ENCODE measurements around the gene SELE.
"Not testable (repeated sequence)": the region's sequence is repeated elsewhere in the genome, so short reads cannot be mapped to it uniquely, and the experiment has no call there.

The SELE gene

DNA sequence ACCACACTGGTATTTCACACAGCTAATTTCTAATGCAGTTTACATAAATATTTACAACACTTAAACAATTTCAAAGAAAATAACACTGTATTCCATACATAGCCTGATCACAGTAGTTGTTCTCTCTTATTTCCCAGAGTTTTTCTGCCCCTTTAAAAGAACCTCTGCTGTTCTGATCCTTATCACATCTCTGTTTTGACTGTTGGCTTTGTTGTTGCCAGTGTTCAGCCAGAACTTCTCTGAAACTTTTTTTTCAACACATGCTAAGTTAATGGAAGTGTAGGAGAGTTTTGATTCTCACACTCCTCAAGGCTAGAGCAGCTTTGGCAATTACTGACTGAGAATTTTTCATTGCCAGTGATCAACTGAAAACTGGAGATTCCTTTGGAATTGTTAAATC is 11.1 kb downstream of the SELE start:
- no peak for DNase-seq

DNA sequence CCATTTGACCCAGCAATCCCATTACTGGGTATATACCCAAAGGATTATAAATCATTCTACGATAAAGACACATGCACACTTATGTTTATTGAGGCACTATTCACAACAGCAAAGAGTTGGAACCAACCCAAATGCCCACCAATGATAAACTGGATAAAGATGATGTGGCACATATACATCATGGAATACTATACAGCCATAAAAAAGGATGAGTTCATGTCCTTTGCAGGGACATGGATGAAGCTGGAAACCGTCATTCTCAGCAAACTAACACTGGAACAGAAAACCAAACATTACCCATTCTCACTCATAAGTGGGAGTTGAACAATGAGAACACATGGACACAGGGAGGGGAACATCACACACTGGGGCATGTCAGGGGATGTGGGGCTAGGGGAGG is 18.8 kb downstream of the SELE start:
- DNase-seq = not testable (repeated sequence)

DNA sequence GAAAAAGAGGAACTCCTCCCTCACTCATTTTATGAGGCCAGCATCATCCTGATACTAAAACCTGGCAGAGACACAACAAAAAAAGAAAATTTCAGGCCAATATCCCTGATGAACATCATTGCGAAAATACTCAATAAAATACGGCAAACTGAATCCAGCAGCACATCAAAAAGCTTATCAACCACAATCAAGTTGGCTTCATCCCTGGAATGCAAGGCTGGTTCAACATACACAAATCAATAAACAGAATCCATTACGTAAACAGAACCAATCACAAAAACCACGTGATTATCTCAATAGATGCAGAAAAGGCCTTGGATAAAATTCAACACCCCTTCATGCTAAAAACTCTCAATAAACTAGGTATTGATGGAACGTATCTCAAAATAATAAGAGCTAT is 20.8 kb downstream of the SELE start:
- DNase-seq = not testable (repeated sequence)

DNA sequence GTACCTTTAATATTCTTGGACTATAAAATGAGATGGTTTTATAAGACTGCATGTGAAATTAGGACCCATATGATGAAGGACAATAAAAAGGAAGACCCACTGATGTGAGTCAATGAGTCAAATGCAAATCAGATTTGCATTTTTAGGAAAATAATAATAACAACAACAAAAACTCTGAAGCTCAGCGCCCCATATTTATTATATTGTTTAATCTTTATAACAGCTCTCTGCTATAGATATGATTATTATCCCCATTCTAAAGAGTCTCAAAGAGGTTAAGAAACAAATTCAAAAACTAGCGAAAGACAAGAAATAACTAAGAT is 21.6 kb downstream of the SELE start:
- DNase-seq = no peak

DNA sequence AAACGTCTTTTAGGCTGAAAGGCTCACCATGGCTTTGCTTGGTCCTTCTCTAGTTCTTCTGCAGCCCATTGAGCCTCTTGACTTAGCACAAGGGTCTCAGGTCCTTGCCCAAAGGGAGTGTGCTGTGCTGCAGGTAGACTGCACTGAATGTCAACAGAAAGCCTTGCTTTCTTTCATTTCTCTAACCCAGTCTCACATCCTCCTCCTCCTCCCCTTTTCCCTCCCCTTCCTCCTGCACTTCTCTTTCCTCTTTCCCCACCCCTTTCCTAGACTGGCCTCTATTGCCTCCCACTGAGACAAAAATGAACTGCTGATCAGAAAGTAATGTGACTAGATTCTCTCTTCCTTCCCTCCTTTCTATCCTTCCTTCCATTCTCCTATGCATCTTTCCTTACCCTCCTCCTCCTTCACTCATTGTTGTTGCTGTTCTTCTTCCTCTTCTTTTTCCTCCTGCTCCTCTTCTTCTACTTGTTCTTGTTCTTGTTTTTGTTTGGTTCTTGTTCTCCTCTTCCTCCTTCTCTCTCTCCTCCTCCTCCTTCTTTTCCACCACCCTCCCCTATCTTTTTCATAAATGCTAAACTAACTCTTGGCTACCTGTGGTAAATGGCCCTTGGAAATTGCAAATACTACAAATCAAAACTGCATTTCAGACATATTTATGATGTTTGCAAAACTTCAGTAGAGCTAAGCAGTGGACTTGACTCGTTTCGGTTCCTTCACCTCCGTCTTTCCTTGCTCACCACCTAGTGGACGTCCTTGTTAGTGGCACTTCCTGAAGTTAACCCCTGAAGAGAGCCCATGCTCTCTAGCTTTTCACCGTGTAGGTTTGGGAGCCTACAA is 22.2 kb downstream of the SELE start, which contains the start of gene SELL:
TSS of gene SELL (minus strand) at position 152 of the 840 bp plus-strand sequence. CDS start at position 30, 122 bp downstream.
- DNase-seq = peak; percentile 62

DNA sequence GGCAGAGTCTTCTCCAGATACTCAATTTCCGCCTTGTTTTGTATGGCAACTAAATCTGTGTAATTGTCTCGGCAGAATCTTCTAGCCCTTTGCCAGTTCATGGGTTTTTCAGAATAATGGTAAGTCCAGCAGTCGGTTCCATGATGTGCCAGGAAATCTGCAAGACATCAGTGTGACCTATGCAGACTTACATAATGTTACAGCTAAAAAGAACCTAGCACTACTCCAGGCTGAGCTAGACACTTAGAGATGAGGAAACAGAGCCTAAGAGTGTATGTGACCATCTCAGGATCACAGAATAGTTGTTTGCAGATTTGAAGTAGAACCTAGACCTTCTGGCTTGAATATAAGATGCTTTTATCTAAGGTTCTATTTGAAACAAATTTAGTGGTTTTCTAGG is 25.2 kb downstream of the SELE start:
- no peak for DNase-seq

DNA sequence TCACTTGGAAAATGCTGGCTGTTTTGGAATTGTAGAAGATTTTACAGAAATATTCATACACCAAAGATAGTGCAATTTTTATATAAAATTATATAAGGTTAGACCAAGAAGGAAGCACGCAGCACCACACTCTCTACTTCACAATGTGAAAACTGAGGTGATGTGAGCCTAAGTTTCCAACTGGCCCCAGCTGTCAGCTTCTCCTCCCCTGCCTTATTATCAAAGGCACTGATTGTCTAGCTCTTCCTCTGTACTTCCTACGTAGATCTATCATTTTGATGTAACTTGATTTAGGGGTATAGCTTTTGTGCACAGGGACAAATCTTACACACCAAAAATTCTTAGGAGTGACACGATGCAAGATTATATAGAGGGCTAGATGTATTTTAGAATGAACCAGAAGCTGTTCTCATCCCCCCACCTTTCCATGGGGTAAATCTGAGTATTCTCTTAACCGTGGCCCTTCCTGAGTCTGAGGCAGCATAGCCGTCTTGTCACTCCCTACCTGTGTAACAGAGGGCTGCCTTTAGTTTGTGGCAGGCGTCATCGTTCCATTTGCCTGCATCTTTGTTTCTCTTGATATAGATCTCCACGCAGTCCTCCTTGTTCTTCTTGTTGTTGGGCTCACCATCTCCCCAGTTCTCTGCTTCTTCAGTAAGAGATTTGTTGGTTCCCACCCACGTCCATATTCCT is 25.8 kb downstream of the SELE start:
- DNase-seq = no peak

DNA sequence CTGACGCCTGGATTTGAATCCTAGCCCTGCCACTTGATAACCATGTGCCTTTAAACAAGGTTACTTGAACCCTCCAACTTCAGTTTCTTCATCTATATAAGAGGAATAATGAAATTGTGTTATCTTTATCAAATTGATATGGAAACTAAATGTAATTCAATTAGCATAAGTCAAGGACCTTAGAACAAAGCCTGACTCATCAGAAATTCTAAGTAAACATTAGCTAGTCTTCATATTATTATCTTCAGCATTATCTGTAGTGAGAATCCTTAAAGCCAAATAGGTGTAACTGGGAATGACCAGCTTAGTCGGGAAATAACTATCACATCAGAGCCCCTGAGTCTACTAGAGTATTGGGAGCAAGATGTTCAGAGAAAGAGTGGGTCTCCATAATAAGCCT is 29.1 kb downstream of the SELE start:
- no peak for DNase-seq

DNA sequence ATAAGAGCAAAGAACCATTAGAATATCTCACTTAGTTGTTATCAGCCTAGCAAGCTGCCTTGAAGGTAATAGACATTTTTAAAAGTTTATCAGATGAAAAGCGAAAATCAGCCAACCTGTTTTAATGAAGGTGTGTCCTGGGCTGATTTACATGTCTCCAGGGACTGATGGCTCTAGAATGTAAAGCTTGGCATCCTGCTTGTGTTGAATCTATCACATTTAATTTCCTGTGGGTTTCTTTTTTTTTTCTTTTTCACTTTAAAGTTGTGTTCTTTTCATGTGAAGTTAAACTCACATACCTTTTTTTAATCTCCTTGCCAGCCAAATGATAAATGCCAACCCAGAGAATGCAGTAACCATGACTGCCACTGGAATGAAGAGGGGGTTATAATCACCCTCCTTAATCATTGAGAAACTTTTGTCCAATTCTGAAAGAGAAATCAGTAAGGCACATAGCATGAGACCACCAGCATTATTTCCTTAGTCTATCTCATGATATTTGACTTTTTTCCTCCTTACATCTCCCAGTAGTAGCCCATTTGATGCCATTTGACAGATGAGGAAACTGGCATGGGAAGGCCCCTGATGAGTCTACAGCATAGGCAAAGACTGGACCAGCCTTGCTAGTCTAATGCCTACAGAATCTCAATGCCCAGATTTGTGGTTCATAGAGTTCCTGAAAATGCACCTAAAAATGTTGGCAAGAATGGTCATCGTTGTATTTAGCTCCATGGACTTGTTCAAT is 32.4 kb downstream of the SELE start:
- no peak for DNase-seq

DNA sequence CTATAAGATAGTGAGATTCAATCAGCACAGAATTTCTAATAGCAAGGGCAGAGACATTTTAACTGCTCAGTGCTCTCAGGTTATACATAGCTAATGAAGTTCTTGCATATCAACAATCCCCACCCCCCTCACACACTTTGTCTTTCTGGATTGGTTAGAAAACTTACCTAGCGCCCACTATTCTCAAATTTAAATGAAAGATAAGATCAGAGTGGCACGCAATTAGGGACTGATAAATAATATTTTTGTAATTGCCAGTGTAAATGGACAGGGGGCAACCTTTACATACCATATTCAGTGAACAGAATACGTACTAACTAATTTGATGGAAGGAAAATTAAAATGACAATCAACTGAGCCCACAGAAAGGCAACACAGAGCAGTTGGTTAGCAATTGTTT is 34.2 kb downstream of the SELE start:
- DNase-seq = no peak

DNA sequence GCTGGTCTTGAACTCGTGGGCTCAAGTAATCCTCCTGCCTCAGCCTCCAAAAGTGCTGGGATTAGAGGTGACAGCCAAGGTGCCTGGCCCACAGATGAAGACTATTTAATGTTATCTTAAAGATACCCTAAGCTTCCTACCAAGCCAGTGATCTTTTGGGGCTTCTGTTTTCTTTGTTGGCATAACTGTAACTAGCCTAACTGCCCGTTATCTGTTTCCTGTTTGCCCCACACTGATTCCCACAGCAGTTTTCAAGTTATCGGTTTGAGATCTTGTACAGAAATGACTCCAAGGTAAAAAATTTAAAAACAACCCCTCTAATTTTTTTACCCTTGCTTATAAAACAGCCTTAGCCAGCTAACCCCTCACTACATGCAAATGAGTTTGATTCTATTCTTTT is 34.9 kb downstream of the SELE start:
- DNase-seq = no peak

DNA sequence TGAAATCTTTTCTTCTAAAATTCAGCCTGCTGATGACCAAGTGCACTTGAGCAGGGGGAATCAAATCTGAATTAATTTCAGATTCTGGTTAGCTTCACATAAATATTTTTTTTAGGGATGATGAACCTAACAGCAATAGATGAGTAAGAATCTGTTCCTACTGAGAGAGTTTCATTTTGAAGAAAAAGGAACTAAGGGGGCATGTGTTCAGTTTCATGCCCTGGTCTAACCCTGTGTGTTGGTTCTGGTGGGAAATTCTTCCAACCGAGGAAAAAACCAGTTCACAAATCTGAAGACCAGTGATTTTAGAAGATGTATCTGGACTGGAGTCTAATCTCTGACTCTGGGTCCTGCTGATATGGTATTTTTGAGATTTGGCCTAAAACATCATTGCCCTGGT is 36.1 kb downstream of the SELE start:
- DNase-seq = no peak

DNA sequence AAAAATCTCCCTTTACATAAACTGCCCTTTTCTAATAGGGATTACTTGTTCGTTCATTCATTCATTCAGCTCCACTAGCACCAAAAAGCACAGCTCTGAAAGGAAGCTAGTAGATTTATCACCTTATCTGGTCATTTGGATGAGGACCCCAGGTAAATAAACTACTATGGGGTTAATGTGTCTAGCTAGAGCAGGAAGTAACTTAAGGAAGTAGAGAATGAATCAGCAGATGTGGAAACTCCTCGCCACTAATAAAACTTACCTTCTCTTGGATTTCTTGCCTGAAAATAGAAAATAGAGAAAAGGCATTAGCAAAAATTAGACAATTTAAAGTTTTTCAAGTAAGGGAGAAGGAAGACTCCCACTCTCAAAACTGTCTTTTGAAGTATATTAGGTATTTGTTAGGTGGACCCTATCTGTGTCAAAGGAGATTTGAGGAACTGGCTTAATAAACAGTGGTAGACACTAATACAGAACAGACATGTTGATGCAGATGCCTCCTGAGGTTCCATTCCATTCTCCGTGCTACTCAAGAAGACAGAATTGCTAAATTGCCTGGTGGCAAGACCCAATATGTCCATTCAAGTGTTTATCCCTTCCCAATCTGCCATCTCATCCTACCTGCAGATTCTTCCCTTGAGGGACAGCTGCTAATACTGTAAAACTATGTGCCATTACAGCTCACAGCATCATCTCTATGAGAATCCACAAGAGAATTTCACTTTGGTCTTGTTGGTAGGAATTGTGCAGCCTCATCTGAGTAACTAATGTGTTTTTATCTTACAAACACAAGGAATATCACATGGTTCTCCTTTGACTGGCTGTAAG is 37.4 kb downstream of the SELE start:
- no peak for DNase-seq

DNA sequence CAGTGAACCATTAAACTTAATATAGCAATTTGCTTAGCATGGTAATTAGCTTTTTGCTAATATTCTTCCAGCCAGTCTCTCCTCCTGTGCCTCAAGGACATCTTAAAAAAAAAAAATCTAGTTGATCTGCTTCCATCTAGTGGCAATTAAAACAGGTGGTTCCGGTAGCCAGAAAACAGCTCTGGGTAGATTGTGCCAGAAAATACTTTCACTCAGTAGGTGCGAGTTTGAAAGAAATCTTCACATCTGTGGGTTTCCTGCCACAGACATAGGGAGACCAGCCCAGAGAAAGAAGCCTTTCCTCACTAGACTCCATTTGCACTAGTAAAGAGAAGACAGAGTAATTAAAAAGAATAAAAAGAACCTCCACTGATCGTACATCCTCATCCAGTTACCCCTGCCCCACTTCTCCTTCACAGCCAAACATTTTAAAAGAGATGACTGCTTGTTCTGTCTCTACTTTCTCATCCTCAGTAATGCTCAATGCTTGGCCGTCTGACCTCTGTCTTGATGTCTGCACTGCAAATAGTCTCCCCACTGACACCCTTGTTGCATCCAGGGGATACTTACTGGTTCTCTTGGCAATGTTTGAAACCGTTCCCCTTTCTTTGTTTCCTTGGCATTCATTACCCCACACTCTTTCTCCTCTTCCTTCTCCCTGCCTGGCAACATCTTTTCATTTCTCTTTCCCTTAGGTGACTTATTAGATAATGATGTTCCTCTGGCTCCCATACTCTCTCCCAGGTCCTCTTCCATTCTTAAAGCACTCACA is 39.4 kb downstream of the SELE start:
- DNase-seq = no peak

DNA sequence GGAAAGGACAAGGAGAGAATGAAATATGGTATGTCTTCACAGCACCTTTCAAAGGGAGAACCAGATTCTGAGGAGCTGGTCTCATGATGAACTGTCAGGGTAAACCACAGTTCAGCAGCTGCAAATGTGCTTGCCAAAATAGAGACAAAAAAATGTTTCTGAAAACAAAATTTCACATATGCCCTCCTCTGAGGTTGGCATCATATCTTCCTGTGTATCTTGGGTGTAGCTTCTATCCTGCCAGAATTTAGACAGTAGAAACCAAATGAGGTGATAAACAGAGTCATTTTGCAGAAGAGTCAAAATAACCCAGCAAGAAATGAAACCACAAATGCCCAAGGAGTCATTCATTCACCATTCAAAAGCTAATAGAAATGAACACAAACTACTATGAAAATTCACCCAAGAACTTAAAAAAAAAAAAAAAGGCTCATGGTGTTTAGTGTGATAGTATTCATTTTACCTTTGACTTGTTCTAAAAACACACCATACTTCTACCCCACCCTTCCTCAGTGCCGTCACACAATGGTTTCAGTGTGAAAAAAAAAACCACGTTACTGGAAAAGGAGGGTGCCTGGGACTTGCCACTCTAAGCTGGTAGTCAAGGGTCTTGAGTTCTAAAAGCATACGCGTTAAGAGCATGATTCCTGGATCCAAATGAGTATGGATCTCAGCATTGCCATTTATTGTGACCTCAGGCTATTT is 41.0 kb downstream of the SELE start:
- DNase-seq = no peak

DNA sequence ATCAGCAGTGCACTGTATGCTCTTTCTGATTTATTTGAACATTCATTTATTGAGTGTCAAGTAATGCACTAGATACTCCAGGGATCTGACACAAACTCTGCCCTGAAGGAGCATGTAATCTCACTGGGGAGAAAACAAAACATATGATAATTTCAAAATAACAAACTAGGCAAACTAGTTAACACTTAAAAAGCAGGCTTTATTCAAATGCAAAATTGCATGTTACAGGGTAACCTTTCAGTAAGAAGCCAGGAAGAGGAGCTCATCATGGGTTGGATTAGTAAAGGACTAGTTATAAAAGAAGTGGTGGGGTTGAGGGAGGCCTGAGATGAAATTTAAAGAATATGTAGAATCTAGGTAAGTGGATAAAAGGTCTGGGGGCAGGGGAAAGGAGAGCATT is 43.4 kb downstream of the SELE start:
- no peak for DNase-seq

DNA sequence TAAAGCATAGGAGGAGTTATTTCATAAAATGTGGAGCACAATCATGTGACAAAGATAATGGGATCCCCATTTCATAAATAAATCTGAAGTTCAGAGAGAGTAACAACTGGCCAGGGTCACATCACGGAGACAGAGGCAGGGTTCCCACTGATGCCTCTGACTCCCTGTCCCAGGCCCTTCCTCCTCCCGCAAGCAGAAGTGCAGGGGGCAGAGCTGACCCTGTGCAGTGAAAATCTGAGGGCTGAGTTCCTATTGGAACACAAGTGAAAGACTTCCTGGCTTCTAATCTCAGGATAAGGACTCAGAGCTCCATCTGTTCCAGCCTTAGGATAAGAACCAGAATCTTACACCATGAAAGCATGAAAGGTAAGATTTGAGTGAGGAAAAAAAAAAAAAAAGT is 44.5 kb downstream of the SELE start:
- DNase-seq = no peak

DNA sequence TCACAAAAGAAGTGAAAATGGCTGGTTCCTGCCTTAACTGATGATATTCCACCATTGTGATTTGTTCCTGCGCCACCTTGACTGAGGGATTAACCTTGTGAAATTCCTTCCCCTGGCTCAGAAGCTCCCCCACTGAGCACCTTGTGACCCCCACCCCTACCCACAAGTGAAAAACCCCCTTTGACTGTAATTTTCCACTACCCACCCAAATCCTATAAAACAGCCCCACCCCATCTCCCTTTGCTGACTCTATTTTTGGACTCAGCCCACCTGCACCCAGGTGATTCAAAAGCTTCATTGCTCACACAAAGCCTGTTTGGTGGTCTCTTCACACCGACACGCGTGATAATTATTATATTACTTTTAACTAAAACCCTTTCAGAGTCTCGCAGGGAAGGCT is 45.5 kb downstream of the SELE start:
- not testable (repeated sequence) for DNase-seq

DNA sequence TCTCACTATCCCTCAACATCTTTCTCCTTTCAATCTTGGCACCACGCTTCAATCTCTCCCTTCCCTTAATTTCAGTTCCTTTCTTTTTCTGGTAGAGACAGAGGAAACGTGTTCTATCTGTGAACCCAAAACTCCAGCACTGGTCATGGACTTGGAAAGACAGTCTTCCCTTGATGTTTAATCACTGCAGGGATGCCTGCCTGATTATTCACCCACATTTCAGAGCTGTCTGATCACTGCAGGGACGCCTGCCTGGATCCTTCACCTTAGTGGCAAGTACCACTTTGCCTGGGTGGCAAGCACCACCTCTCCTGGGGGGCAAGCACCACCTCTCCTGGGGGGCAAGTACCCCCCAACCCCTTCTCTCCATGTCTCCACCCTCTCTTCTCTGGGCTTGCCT is 50.2 kb downstream of the SELE start:
- DNase-seq = no peak

DNA sequence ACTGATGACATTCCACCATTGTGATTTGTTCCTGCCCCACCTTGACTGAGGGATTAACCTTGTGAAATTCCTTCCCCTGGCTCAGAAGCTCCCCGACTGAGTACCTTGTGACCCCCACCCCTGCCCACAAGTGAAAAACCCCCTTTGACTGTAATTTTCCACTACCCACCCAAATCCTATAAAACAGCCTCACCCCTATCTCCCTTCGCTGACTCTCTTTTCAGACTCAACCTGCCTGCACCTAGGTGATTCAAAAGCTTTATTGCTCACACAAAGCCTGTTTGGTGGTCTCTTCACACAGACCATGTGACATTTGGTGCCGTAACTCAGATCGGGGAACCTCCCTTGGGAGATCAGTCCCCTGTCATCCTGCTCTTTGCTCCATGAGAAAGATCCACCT is 50.7 kb downstream of the SELE start:
- DNase-seq = not testable (repeated sequence)

DNA sequence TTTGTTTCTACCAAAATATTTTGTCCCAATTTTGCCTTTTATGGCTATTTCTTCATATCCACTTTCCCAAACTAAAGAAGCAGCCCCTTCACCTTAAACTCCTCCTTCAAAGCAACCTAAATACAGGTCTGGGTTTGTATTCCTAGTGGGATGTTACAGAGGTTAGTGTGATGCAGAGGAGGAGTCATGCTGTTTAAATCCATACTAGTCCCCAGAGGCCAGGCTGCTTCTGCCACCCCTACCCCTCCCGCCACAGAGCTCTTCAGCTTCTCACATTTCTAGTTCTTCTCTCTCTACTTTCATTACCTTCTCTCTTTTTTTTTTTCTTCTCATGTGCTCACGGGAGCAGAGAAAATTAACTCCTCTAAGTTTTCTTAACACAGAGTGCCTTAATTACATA is 51.8 kb downstream of the SELE start:
- DNase-seq = no peak

DNA sequence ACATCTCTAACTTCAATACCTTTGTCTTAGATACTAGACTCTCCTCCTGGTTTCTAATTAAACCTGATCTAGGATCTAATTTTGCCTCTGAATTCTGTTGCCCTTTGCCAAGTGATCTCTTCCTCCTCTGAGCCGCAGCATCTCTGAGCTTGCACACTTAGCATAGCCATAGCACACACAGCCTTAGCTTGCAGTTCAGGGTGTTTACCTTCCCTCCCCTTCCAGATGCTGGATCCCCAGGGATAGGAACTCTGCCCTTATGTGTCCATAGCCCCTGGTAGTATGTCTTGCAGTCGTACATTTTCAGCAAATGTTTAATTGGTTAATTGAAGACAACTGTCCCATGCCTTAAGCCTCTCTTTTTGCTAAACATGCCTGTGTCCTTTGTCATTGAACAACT is 52.7 kb downstream of the SELE start:
- no peak for DNase-seq

Measured in activated CD4-positive, CD25-positive, alpha-beta regulatory T cell treated with anti-CD3 and anti-CD28 coated beads, Interleukin-2, amount 50 U/mL, for 72 hours (primary cell).